ENCODE results near the gene KRTAP10-2.
"Not testable (repeated sequence)": the region's sequence is repeated elsewhere in the genome, so short reads cannot be mapped to it uniquely, and the experiment has no call there.

Gene KRTAP10-2

DNA sequence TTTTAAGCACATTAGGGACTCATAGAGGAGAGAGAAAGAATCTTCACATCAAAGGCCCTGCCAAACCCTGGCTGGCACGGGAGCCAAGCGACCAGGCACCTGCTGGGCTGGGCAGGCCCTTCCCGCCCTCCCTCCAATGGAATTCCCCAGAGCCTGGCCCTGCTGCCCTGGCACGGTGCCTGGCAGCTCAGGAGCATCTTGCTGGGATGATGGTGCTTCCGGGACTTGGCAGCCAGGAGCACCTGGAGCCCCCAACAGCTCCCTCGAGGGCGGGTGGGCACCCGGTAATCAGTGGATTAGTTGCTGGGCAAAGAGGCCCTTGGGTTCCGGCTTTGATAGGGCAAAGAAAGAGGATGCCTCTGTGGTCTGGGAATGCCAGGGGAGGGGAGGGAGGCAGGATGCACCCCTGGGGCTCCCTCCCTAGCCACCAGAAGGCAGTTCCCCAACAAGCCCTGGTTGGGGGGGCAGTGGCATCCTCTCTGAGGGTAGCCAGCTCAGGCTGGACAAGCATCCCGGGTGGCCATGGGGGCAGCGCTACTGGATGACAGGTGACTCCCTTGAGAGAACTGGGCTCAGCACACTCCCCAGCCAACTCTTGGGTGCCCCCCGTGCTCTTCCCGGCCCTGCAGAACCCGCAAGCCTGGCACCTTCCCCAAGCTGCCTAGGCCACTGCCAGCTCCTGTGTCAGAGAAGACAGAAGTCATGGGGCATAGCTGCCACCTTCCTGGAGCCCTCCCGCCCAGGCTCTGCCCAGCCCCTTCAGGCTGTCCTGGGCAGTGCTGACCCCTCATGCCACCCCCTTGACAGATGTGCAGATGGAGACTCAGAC, 37.7 kb downstream of the KRTAP10-2 start:
- peak; percentile 47 for DNase-seq (ENCODE audit: low spot score)

DNA sequence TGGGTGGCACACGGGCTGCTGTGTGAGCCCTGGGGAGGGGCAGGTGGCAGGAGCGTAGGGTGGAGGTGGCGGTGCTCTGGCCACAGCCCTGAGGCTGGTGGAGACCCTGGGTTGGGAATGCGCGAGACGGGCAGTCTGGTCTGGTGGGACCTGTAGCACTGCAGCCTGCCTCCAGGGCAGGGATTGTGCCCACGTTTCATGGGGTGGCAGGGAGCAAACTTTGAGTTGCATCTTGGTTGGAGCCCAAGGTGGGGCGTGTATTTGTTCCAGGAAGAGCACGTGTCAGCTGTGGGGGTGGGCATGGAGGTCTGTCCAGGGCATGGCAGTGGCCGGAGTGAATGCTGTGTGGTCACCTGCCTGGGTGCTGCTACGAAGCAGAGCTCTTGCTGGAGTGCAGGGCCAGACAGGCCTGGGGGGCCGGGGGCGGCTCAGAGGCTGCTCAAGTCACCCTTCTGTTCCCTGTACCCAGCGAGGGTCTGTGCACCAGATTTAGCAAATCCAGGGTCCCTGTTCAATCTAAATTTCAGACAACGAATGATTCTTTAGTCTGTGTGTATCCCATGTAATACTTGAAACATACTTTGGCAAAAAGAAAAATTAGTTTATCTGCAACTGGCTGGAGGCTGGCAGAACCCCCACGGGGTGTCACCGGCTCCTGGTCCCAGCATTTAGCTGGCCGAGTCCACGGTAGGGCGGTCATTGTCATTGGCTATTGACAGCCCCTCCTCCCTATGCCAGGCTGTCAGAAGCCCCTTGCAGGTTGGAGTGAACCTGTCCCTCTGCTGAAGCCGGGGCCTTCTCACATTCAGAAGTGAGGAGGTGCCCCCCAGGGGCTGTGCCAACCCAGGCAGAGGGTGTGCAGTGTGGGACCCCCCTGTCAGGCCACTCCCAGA, 38.6 kb downstream of the KRTAP10-2 start:
- no peak for DNase-seq (ENCODE audit: low spot score)

DNA sequence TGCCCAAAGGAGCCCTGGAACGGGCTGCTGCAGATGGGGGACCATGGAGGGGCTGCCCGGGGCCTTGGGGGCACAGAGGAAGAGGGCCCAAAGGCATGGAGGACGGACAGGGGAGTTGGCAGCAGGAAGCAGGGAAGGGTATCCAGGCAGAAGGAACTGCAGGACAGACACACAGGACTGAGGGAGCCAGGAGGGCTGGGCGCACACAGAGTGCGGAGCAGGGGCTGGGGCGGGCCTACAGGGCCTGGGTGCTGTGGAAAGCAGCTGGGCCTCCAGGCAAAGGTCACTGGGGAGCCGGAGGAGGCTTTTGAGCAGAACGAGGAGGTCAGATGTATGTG, 39.4 kb downstream of the KRTAP10-2 start:
- DNase-seq (ENCODE audit: low spot score) = no peak

DNA sequence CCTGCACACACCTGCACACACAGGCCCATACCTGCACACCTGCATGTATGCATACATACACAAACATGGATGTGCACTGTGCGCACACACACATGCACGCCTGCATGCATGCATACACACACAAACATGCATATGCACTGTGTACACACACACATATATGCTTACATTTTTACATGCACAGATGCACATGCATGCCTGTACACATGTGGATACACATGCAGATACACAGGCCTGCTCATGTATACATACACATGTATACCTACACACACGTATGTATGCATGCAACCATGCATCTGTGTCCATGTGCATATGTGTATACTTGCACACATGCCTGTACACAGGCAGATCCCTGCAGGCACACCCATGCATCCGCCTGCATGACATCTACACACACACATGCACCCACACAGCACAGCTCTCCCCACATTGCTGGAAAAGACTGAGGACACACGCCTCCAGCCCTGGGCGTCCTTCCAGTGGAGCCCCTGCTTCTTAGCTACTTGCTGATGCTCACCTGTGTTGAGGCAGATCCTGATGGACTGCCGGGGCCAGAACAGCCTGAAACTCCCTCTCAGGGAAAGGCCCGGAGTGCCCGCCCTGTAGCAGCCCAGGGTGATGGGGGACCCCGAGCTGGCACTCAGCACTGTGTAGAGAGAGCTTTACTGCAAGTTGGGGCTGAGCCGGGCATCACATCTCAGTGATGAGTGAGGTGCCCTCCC, 39.9 kb downstream of the KRTAP10-2 start:
- DNase-seq (ENCODE audit: low spot score) = no peak

DNA sequence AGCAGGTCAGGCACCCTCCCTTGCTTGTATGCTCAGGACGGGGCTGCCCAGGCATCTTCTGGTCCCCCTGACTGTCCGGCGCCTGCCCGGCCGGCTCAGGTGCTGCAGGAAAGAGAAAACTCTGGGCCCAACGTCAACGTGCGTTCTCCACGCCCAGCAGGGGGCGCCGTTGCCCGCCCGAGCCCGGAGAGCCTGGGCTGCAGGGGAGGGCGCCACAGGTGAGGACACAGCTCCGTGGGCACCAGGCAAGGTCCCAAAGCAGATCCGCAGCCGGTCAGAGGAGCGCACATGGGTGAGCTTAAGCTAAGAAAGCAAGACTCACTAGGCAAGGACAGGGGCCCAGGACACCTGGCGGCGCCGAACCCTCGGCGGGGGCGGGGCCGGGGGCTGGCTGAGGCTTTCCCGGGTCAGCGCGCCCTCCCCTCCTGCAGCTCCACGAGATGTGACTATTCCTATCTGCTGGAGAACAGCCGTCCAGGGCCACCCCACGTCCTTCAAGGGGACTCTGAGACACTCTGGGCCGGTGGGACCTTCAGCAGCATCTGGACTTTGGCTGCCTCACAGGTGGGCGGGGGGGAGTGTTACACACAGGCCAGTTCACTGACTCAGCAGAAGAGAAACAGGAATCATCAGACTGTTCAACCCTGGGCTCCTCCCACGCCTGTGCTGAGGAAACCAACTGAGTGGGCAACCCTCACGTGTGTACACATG, 40.6 kb downstream of the KRTAP10-2 start:
- DNase-seq (ENCODE audit: low spot score) = peak; percentile 69

DNA sequence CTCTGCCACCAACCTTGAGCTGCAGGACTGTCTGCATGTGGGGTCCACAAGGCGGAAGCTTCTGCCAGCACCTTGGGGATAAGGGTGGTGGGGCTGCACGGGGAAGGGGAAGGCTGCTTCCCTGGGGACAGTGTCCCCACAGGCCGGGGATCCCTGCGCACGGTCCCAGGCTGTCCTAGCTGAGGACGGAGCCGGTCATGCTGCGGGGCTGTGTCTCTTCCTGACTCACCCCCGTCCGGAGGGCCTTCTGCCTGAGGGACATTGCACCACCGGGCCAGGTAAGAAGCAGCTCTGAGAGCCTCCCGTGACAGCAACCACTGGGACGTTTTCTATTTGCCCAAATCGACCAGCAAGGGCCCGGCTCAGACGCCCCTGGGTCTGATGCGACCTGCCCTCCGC, 41.2 kb downstream of the KRTAP10-2 start:
- DNase-seq (ENCODE audit: low spot score) = no peak

DNA sequence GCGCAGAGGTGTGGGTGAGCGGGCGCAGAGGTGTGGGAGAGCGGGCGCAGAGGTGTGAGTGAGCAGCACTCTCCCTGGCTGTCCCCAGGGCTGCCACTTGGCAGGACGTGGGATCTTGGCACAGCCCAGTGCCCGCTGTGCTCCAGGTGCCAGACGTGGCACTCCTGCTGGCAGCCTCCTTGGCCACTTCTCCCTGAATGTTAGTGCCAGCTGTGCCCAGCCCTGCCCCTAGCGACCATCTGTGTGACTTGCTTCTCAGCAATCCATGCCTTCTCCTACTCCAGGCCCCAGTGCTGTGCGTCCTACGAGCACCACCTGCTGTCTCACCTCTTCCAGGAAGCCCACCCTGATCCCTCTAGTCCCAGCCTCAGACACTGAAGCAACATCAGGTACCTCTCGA, 41.8 kb downstream of the KRTAP10-2 start:
- peak; percentile 39 for DNase-seq (ENCODE audit: low spot score)

DNA sequence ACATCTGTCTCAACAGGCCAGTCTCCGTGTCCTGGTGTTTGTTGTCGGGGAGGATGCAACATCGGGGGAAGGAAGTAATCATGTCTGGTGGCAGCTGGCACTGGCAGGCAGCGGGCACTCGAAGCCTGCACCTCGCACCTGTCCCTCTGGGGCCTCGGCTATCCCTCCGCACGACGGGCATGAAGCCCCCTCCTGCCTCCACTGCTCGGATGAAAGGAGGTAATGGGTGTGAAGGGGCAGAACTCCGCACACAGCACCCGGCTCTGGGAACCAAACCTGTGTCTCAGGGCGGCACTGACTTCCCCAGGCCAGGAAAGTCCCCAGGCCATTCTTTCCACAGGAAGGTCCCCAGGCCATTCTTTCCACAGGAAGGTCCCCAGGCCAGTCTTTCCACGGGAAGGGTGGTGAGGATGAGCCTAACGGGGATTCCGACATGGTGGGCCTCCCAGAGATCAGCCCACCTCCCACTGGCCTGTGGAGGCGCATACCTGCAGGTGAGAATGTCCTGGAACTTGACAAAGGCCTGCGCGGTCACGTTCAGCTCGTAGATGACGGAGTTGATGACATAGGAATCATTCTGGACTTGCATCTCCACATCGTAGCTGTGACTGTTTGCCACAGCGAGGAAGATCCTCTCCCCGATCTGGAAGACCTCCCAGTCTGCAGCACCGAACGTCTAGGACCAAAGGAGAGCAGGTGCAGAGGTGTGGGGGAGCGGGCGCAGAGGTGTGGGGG, 42.4 kb downstream of the KRTAP10-2 start:
- DNase-seq (ENCODE audit: low spot score) = no peak

DNA sequence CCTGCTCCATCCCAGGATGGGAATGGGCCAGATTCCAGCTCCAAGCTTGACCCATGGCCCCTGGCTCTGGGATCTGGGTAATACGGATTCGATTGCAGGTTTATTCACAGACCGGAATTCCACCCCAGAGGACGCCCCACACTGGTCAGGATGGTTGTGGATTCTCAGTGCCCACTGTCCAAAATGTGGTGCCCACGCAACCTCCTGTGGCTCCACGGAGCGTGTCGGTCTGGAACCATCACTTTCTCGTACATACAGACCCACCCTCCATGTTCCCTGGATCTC, 42.9 kb downstream of the KRTAP10-2 start:
- no peak for DNase-seq (ENCODE audit: low spot score)

DNA sequence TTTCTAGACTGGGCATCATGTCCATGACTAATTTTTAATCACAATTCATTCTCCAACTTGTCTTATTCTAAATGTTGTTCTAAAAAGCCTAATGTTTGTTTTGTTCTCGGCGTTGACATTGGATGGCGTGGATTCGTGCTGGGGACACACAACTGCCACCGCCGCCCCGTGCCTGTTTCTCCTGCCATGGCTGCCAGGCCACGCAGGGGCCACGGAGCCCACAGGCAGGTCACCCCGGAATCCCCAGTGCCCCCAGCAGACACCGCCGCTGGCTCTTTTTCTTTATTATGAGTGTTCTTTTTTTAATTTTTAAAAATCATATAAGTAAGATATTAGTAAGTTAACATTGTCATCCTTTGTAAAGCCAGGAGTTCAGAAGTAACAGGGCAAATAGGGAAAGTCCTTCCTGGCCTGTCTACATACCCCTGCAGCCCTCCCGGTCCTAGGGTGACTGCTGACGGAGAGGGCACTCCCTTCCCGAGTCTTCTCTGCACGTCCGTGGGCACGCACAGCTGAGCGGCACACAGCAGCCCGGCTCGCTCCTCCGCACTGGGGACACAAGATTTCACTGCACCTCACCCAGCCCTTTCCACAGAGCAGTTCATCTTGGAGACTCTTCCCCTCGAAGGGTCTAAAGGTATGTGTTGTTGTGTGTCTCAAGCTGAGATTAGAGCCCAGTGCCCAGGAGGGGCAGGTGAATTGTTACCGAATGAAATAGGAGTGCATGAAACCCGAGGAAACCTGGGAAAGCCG, 43.5 kb downstream of the KRTAP10-2 start:
- DNase-seq (ENCODE audit: low spot score) = no peak

DNA sequence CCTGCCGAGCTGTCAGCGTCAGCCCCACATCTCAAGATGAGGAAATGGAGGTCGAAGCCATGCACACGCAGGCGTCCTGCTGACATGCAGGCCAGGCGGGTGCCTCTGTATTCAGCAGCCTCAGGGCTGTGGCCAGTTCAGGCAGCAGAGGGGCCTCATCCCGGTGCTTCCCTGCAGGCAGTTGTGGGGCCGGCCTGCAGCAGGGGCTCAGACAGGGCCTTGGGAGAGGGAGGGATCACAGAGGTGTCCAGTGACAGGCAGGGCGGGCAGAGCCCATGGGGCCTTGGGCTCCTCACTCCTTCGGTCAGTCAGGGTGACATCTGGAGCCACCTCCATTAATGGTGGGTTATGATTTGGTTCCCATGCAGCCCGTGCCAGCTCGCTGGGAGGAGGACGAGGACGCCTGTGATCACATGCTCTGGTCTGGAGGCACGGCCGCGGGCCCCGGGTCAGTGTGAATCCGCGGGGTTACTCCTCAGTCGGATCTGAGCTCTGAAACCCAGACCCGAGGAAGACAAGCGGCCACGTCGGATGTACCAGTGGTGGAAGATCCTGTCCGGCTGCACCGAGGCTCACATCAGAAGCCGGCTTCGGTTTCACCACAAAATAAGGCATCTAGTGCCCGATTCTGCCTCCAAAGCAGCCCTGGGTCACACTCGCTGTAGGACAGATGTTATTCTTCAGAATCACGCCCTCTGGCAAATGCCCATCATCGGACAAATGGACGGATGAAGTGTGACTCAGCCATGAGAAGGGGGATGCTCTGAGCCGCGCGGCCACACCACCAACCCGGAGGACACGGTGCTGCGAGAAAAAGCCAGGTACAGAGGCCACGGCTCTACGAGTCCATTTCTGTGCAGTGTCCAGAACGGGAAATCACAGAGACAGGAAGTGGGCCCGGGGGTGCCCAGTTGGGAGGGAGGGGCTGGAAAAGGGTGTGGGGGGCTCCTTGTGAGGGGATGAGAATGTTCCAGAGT, 44.7 kb downstream of the KRTAP10-2 start:
- DNase-seq (ENCODE audit: low spot score) = no peak

DNA sequence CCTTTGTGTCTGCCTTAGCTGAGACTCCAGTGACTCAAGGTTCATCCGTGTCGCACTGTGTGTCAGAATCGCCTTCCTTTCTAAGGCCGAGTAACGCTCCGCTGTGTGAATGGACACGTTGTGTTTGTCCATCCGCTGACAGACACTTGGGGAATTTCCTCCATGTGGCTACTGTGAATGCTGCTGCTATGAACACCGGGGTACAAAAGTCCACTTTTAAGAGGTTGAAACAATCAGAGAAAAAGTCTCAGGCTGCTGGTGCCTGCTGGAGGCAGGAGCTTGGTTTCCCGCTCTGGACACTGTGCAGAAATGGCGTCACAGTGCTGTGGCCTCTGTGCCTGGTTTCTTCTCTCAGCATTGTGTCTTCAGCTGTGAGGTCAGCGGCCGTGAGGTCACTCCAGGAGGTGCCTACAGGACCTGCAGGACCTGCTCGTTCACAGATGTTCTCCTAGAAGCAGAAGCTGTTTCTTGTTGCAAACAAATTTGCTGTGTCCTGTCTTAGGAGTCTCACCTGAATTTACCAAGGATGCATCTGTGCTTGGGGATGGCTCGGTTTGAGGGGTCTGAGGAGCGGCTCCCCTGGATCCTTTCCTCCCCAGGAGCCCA, 45.5 kb downstream of the KRTAP10-2 start:
- peak; percentile 37 for DNase-seq (ENCODE audit: low spot score)

DNA sequence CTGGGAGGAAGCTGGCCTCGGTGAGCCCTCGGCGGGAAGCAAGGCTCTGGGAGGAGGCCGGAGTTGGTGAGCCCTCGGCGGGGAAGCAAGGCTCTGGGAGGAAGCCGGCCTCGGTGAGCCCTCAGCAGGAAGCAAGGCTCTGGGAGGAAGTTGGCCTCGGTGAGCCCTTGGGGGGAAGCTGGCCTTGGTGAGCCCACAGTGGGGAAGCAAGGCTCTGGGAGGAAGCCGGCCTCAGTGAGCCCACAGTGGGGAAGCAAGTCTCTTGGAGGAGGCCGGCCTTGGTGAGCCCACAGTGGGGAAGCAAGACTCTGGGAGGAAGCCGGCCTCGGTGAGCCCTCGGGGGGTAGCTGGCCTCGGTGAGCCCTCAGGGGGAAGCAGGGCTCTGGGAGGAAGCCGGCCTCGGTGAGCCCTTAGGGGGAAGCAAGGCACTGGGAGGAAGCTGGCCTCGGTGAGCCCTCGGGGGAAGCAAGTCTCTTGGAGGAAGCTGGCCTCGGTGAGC, 47.4 kb downstream of the KRTAP10-2 start:
- DNase-seq (ENCODE audit: low spot score) = no peak

DNA sequence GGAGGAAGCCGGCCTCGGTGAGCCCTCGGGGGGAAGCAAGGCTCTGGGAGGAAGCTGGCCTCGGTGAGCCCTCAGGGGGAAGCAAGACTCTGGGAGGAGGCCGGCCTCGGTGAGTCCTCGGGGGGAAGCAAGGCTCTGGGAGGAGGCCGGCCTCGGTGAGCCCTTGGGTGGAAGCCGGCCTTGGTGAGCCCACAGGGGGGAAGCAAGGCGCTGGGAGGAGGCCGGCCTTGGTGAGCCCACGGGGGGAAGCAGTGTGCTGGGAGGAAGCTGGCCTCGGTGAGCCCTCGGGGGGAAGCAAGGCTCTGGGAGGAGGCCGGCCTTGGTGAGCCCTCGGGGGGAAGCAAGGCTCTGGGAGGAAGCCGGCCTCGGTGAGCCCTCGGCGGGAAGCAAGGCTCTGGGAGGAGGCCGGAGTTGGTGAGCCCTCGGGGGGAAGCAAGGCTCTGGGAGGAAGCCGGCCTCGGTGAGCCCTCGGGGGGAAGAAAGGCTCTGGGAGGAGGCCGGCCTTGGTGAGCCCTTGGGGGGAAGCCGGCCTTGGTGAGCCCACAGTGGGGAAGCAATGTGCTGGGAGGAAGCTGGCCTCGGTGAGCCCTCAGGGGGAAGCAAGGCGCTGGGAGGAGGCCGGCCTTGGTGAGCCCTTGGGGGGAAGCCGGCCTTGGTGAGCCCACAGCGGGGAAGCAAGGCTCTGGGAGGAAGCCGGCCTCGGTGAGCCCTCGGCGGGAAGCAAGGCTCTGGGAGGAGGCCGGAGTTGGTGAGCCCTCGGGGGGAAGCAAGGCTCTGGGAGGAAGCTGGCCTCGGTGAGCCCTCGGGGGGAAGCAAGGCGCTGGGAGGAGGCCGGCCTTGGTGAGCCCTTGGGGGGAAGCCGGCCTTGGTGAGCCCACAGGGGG, 48.1 kb downstream of the KRTAP10-2 start:
- not testable (repeated sequence) for DNase-seq (ENCODE audit: low spot score)

DNA sequence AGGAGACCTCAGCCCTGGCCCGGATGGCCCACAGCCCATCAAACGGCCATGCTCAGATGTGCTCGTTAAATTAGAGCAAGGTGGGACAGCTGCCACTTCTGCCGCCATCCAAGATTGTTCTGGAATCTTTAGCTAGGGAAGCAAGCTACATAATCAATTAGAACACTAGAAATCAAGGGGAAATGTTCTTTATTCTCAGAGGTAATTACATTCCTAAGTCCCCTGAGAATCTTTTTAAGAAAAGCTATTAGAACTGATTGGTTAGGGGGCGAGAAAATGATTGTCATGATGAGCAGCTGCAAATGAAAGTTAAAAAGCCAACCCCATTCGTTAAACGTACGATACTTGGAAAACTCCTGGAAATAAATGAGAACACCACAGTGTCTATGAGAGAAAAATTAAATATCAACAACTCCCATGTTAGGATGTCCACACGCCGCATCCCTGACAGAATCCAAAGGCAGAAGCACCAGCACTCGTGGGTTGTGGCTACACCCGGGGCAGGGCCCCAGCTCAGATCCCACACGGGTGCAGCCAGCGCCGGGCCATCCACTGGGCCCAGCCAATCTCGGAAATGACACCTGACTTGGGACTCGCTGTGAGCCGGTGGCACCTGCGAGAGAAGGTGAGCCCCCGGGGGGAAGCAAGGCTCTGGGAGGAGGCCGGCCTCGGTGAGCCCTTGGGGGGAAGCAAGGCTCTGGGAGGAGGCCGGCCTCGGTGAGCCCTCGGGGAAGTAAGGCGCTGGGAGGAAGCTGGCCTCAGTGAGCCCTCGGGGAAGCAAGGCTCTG, 48.9 kb downstream of the KRTAP10-2 start:
- DNase-seq (ENCODE audit: low spot score) = no peak

All from kidney tubule cell (primary cell).